ENCODE measurements around the gene FIGNL2. TPM values are rescaled to one million over a fixed set of nuclear protein-coding genes. Genes with fewer than 3 reads are reported as not detected.
A peak's percentile ranks its signal among the peaks of the same experiment; 100 is the strongest.

The FIGNL2 gene
- total RNA-seq, 1 experiment from 2014 or later: not detected

GRCh38 chr12:51862947-51863346, 14.4 kb upstream of the FIGNL2 start:
- H3K4me3 Mint-ChIP-seq (ENCODE audit: low read depth, unreplicated experiment): no peak overlapping the region
- H3K27me3 Mint-ChIP-seq (ENCODE audit: unreplicated experiment): peaks cover 32% of the 10 kb centered on the region
- no peak overlapping the region for H3K27ac Mint-ChIP-seq (ENCODE audit: unreplicated experiment)
- no peak for DNase-seq
- TF ChIP-seq, protein P1, sequence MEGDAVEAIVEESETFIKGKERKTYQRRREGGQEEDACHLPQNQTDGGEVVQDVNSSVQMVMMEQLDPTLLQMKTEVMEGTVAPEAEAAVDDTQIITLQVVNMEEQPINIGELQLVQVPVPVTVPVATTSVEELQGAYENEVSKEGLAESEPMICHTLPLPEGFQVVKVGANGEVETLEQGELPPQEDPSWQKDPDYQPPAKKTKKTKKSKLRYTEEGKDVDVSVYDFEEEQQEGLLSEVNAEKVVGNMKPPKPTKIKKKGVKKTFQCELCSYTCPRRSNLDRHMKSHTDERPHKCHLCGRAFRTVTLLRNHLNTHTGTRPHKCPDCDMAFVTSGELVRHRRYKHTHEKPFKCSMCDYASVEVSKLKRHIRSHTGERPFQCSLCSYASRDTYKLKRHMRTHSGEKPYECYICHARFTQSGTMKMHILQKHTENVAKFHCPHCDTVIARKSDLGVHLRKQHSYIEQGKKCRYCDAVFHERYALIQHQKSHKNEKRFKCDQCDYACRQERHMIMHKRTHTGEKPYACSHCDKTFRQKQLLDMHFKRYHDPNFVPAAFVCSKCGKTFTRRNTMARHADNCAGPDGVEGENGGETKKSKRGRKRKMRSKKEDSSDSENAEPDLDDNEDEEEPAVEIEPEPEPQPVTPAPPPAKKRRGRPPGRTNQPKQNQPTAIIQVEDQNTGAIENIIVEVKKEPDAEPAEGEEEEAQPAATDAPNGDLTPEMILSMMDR (IDR thresholded peaks at IDR 0.05; ENCODE audit: unreplicated experiment): no peak
- no peaks in the 10 kb centered on the region for H3K4me1 Mint-ChIP-seq (ENCODE audit: low read depth, unreplicated experiment)
- intact Hi-C loops (cut with micrococcal nuclease; ENCODE audit: unreplicated experiment): no loop called here
- CTCF ChIA-PET: no interaction called here
- BruUV-seq (replicated peaks): no TSS peak
- H3K9me3 Mint-ChIP-seq (ENCODE audit: low read depth, unreplicated experiment): no peaks in the 10 kb centered on the region
- no peaks in the 10 kb centered on the region for H3K36me3 Mint-ChIP-seq (ENCODE audit: insufficient read depth, unreplicated experiment)

GRCh38 chr12:51860986-51861385, 12.5 kb upstream of the FIGNL2 start:
- Mint-ChIP-seq H3K36me3 (ENCODE audit: insufficient read depth, unreplicated experiment) (no peaks in the 10 kb centered on the region), H3K27me3 (ENCODE audit: unreplicated experiment) (peaks cover 44% of the 10 kb centered on the region), H3K27ac (ENCODE audit: unreplicated experiment) (no peak overlapping the region), H3K4me3 (ENCODE audit: low read depth, unreplicated experiment) (no peak overlapping the region), H3K9me3 (ENCODE audit: low read depth, unreplicated experiment) (no peaks in the 10 kb centered on the region), H3K4me1 (ENCODE audit: low read depth, unreplicated experiment) (no peaks in the 10 kb centered on the region)
- BruUV-seq (replicated peaks): no TSS peak
- TF ChIP-seq, protein P1 (IDR thresholded peaks at IDR 0.05; ENCODE audit: unreplicated experiment): no peak
- intact Hi-C loops (cut with micrococcal nuclease; ENCODE audit: unreplicated experiment): no loop called here
- DNase-seq: no peak
- CTCF ChIA-PET: no interaction called here

- no peaks in the 10 kb centered on the region for H3K4me1 Mint-ChIP-seq (ENCODE audit: low read depth, unreplicated experiment)
- H3K27me3 Mint-ChIP-seq (ENCODE audit: unreplicated experiment): peaks cover 61% of the 10 kb centered on the region
- H3K27ac Mint-ChIP-seq (ENCODE audit: unreplicated experiment): no peak overlapping the region
- H3K36me3 Mint-ChIP-seq (ENCODE audit: insufficient read depth, unreplicated experiment): no peaks in the 10 kb centered on the region
- DNase-seq: no peak
- BruUV-seq (replicated peaks): no TSS peak
- CTCF ChIA-PET: no interaction called here
- intact Hi-C loops (cut with micrococcal nuclease; ENCODE audit: unreplicated experiment): no loop called here
- peak overlapping the region; percentile 30 for H3K4me3 Mint-ChIP-seq (ENCODE audit: low read depth, unreplicated experiment)
- no peaks in the 10 kb centered on the region for H3K9me3 Mint-ChIP-seq (ENCODE audit: low read depth, unreplicated experiment)
- TF ChIP-seq, protein P1 (IDR thresholded peaks at IDR 0.05; ENCODE audit: unreplicated experiment): no peak
Observed at GRCh38 chr12:51855586-51856428, 7.3 kb upstream of the FIGNL2 start.

DNA sequence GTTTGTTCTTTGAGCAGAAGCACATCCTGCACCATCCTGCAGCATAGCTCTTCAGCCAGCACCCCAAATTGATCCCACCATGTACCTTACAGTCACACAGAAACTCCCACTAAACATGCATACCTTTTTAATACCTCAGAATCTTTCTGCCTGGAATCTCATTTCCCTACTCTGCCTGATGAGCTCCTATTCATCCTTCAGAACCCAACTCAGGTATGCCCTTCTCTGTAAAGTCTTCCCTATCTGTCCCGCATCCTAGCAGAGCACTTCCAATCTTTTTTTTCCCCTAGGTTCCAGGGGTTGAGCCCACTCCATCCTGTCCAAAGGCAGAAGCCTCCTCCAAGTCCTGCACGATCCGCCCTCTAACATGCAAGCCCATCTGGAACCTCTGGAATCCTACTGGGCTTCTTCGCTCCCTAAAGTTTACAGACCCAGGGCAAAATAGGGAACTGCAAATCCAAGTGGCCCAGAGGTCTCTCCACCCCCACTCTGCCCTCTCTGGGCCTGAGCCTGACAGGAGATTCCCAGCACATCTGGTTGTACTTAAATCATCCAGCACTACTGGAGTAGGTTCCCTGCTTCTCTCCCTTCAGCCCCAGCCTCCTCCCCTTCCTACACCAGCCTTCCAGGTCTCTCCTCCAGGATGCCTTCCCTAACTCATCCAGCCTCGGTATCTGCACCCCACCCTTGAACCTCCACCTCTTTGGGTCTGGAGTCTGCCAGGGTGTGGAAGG, 4.1 kb upstream of the FIGNL2 start:
- H3K27me3 Mint-ChIP-seq (ENCODE audit: unreplicated experiment): peaks cover 73% of the 10 kb centered on the region
- intact Hi-C loops (cut with micrococcal nuclease; ENCODE audit: unreplicated experiment): no loop called here
- no peaks in the 10 kb centered on the region for H3K36me3 Mint-ChIP-seq (ENCODE audit: insufficient read depth, unreplicated experiment)
- CTCF ChIA-PET: interaction anchor here (1.2 kb wide), 1 partner anchor 28 kb away, joined by 4 read pairs; no protein-coding TSS in a partner anchor
- no peak overlapping the region for H3K27ac Mint-ChIP-seq (ENCODE audit: unreplicated experiment)
- H3K9me3 Mint-ChIP-seq (ENCODE audit: low read depth, unreplicated experiment): no peaks in the 10 kb centered on the region
- no peak for DNase-seq
- H3K4me1 Mint-ChIP-seq (ENCODE audit: low read depth, unreplicated experiment): no peaks in the 10 kb centered on the region
- BruUV-seq (replicated peaks): no TSS peak
- TF ChIP-seq, protein P1 (IDR thresholded peaks at IDR 0.05; ENCODE audit: unreplicated experiment): no peak
- no peak overlapping the region for H3K4me3 Mint-ChIP-seq (ENCODE audit: low read depth, unreplicated experiment)
